Measurements from ENCODE around the gene MAPRE2. TPM values are rescaled to one million over a fixed set of nuclear protein-coding genes. Genes with fewer than 3 reads are reported as not detected.
A peak's percentile ranks its signal among the peaks of the same experiment; 100 is the strongest.

MAPRE2 gene
- total RNA-seq, 2 donors from 2014 or later: 107 to 133 TPM

GRCh38 chr18:35110554-35111485 is 69.6 kb downstream of the MAPRE2 start:
- H3K9me3 ChIP-seq: no peaks in the 10 kb centered on the region
- no peaks in the 10 kb centered on the region for H3K27me3 ChIP-seq
- peaks cover 0 to 20% of the 10 kb centered on the region in 2 donors for H3K4me1 ChIP-seq
- peak overlapping the region; percentile 31 to 55 for H3K27ac ChIP-seq
- DNase-seq (ENCODE audit: low spot score): no peak
- TF ChIP-seq, protein P1, sequence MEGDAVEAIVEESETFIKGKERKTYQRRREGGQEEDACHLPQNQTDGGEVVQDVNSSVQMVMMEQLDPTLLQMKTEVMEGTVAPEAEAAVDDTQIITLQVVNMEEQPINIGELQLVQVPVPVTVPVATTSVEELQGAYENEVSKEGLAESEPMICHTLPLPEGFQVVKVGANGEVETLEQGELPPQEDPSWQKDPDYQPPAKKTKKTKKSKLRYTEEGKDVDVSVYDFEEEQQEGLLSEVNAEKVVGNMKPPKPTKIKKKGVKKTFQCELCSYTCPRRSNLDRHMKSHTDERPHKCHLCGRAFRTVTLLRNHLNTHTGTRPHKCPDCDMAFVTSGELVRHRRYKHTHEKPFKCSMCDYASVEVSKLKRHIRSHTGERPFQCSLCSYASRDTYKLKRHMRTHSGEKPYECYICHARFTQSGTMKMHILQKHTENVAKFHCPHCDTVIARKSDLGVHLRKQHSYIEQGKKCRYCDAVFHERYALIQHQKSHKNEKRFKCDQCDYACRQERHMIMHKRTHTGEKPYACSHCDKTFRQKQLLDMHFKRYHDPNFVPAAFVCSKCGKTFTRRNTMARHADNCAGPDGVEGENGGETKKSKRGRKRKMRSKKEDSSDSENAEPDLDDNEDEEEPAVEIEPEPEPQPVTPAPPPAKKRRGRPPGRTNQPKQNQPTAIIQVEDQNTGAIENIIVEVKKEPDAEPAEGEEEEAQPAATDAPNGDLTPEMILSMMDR (IDR thresholded peaks at IDR 0.05): no peak
- H3K36me3 ChIP-seq: no peaks in the 10 kb centered on the region
- H3K4me3 ChIP-seq: no peak overlapping the region

DNA sequence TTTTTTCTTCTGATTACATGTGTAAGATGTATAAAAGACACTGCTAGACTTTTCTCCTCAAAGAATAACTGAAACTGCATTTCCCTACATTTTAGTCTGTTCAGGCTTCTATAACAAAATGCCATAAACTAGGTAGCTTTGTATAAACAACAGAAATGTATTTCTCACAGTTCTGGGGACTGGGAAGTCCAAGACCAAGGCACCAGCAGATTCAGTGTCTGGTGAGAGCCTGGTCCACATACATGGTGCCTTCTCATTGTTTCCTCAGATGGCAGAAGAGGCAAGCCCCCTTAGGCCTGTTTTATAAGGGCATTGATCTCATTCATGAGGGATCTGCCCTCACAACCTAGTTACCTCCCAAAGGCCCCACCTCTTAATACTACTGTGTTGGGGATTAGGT is 71.5 kb downstream of the MAPRE2 start:
- H3K36me3 ChIP-seq: no peaks in the 10 kb centered on the region
- no peaks in the 10 kb centered on the region for H3K27me3 ChIP-seq
- no peak overlapping the region for H3K27ac ChIP-seq
- H3K4me3 ChIP-seq: no peak overlapping the region
- TF ChIP-seq, protein P1 (IDR thresholded peaks at IDR 0.05): no peak
- H3K4me1 ChIP-seq: peaks cover 0 to 24% of the 10 kb centered on the region in 2 donors
- H3K9me3 ChIP-seq: no peaks in the 10 kb centered on the region
- DNase-seq (ENCODE audit: low spot score): no peak

- Histone ChIP-seq H3K27ac (no peak overlapping the region), H3K9me3 (no peaks in the 10 kb centered on the region), H3K4me1 (peaks cover 0 to 40% of the 10 kb centered on the region in 2 donors), H3K4me3 (no peak overlapping the region), H3K36me3 (no peaks in the 10 kb centered on the region), H3K27me3 (no peaks in the 10 kb centered on the region)
- no peak for DNase-seq (ENCODE audit: low spot score)
- TF ChIP-seq, protein P1 (IDR thresholded peaks at IDR 0.05): no peak
These were observed 73.1 kb downstream of the MAPRE2 start for GRCh38 chr18:35114305-35114704.

- no peak for DNase-seq (ENCODE audit: low spot score)
These were observed 75.6 kb downstream of the MAPRE2 start for GRCh38 chr18:35116784-35117318.

DNA sequence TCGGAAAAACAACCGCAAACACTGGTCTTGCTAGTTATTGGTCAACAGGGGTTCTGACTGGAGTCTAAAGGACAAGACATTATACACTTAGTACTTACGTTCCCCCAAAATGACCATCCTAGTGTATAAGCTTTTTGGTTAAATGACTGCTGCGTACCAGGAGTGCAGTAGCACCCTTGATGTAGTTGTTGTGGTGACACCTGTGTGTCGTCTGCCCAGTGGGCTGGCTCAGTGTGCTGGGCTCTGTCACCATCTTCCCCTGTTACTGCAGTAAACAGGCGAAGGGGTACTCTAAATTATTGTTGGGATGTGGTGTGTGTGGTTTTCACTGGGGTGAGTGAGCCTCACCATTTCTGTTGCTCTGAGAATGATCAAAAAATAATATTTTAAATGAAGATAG is 76.2 kb downstream of the MAPRE2 start:
- no peaks in the 10 kb centered on the region for H3K9me3 ChIP-seq
- H3K27ac ChIP-seq: peak overlapping the region; percentile 78 to 92
- TF ChIP-seq, protein P1 (IDR thresholded peaks at IDR 0.05): no peak
- peaks cover 0 to 47% of the 10 kb centered on the region in 2 donors for H3K4me1 ChIP-seq
- H3K4me3 ChIP-seq: no peak overlapping the region
- no peak for DNase-seq (ENCODE audit: low spot score)
- no peaks in the 10 kb centered on the region for H3K27me3 ChIP-seq
- H3K36me3 ChIP-seq: no peaks in the 10 kb centered on the region

More at GRCh38 chr18:35116784-35117318, 75.6 kb downstream of the MAPRE2 start:
- H3K4me1 ChIP-seq: peaks cover 0 to 42% of the 10 kb centered on the region in 2 donors
- no peaks in the 10 kb centered on the region for H3K36me3 ChIP-seq
- peak overlapping the region; percentile 78 to 92 for H3K27ac ChIP-seq
- H3K9me3 ChIP-seq: no peaks in the 10 kb centered on the region
- H3K4me3 ChIP-seq: no peak overlapping the region
- H3K27me3 ChIP-seq: no peaks in the 10 kb centered on the region
- TF ChIP-seq, protein P1 (IDR thresholded peaks at IDR 0.05): no peak
